HG03025 (cell line): ENCODE measurements around the gene ZP1.

Experiments used
- ATAC-seq: cut with Tn5 transposase; IDR thresholded peaks from one replicate; pipeline ENCODE4 v1.9.1; 2021; ENCODE audit warnings: mild to moderate bottlenecking, moderate library complexity; ENCODE audit not compliant: unreplicated experiment, low FRiP score

The ZP1 gene

DNA sequence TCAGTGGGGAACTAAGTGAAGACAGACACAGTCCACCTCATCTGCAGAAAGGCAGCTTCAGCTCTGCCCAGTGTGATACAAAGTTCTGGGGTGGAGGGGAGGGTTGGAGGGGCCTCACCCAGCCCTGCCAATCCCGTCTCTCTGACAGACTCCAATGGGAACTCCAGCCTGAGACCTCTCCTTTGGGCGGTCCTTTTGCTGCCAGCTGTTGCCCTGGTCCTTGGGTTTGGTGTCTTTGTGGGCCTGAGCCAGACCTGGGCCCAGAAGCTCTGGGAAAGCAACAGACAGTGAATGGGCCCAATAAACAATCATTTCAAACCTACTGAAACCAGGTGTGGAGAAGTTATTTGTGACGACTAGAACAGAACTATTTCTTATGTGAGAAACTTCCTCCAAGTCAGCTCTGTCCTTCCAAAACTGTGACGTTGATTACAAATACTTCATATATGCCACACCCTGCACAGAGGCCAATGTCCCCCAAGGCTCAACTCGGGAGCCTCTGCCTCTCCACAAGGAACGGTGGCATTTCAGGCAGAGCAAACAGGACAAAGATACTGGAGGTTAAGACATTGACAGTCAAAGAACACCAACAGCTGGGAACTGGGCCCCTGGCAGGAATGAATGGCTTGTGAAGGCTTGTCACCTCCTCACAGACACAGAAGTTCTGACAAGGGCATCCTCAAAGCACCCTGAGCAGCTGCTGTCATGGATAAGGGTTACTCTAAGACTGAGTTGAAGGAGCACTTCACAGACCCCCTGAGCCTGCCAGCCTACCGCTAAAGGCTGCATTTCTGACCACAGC is 8.2 kb downstream of the ZP1 start:
- ATAC-seq = no peak

DNA sequence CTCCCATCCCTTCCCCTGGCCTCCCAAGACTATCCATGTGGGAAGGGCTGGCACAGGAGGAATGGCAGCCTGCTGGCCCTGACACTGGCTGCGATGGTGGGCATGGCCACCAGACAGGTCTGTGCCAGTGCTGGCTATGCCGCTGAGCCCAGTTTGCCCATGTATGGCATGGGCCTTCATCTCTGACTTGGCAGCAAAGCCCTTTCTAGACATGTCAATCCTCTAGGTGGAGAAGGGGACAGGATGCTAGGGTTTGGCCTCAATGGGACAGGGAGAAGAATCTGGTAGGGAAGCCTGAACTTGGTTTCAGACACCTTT is 8.8 kb downstream of the ZP1 start:
- ATAC-seq = no peak

DNA sequence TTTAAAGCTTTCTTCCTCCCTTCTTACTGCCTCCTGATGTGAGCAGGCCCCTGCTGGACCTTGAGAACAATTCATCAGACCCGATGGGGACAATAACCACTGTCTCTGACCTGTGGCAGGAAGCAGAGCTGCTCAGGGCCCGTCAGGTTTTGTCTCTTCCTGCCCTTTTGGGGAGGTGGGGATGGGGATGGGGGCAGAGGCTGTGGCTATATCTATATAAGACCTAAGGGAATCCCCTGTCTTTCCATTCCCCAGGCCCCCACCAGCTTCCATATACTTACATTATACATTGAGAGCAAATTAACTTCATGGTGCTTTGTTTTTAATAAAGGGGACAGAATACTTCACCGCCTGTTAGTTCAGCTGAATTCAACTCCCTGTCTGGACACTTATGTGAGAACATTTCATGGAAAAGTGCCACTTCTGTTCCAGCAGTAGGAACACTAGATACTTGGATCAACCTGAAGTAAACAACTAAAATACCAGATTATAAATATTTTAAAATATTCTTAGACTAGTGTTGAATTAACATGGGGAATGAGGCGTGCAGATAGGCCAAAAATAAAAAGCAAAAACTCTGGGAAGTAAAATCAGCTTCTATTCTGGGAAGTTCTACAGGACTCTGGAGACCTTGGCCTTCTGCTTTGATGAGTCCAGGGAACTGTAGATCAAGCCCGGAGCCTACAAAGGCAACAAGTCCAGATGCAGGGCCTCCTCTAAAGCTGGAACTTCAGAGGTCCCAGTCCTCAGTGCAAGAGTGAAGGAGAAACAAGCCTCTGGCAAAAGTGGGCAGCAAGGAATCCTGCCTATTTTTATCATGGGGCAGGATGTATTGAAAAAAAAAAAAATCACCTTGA is 11.1 kb downstream of the ZP1 start:
- ATAC-seq = no peak

DNA sequence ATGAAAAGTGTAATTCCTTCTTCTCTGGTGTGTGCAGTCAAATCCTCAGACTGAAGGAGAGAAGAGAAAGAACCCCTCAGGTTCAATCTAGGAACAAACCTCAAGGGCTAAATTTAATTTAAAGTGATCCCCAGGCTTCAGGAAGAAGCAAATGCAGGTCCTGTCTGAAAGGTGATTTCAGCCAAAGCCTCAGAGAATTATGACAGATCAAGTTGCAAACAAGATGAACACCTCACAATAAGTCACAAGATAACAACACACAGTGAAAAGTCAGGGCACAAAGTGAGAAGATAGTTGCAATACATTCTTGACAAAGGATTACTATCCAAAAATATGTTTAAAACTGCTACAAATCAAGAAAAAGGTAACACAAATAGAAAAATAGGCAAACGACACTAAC is 11.8 kb downstream of the ZP1 start:
- no peak for ATAC-seq

DNA sequence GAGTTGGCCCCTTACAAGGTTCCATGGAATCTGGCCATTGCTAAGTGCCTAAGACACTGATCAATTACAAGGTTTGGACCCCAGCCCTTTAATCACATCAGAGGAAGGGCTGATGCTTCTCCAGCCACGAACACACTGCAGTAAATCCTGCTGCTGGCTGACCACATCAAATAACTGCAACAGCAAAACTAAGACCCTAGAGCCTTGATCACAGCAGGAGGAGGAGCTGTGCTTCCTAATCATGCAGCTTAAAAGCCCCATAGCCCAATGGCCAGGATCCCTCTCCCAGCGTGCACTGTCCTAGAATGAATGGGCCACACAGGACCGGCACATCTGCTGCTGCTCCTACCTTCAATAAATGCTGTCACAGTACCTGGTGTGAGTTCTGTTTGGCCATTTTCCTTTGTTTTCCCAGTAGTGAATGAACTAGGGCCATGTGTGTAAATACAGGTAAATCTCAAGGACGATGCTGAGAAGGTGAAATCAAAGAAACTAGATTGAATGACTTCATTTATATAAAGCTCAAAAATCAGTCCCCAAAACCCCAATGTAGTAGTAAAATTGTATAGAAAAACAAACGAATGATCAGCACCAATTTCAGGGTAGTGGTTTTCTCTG is 12.7 kb downstream of the ZP1 start:
- ATAC-seq = no peak

DNA sequence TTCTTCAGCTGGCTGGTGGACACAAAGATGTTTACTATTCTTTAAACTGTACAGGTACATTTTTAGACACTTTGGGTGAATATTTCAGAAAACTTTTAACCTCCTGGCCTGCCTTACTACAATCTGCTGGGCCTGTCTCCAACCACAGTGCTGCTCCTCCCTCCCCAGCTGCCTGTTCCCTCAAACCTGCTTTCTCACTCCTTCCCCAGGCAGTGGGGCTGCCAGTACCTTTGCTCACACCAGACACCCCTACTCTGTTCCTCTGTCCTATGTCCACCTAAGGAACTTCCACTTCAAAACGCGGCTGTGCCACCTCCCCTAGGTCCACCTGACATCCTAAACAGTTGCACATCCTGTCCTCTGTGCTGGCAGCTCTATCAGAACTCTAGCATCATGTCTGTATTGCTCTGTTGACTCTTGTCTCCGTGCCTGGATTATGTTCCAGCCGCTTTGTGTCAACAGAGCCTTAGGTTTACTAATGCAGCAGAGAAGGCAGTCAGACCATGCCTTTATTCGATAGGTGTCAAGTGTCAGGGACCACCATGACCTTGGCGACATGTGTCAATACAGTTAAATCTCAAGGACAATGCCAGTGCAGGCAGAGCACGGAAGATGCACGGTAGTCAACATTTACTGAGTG is 13.4 kb downstream of the ZP1 start:
- ATAC-seq = no peak

DNA sequence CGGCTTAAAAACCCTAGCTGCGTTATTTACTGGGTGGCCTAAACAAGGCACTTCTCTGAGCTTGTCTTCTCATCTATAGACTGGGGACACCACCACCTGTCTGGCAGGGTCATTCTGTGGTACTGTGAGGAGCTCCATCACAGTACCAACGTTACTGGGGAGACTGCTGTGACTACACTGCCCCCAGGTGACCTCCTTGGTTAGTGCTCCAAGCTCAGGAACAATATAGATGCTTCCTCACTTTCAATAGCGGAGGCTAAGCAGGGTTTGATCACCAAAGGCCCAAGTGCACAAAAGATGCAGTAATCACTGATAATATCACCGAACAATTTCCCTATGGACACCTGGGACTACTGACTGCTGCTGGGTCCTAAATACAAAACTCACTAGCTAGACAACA is 20.2 kb downstream of the ZP1 start:
- no peak for ATAC-seq

DNA sequence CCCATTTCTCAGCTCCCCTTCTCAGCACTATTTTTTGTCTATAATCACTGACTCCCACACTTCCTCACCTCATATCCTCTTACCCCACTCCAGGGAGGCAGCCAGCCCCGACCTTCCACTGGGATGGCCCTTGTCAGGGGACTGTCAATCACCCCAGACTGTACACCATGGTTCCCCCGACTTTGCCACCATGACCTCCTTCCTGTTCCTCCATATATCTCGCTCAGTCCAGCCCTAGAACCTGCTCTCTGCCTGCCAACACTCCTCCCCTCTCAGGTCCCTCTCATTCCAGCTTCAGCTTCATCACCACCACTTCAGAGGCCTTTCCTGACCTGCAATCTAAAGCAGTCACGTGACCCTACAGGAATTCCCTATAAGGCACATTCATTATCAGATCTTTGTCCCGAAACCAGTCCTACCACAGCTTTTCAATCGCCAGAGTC is 22.5 kb downstream of the ZP1 start:
- no peak for ATAC-seq

DNA sequence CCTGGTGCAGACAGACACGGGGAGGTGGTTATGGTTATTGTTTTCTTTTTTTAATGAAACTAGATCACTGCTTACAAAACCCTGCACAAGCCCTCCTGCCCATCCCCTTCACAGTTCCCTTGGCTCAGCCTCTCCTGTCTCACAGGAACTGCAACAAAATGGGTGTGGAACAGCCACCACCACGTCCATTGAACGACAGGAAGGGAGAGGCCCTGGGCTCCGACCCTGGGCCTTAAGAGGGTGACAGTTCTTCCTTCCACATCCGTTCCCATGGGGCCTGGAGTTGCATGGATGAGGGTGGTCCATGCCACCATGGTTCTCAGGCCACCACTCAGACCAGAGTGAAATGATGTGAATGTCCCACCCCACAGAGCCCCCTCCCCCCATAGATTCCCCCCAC is 23.4 kb downstream of the ZP1 start:
- ATAC-seq = no peak

DNA sequence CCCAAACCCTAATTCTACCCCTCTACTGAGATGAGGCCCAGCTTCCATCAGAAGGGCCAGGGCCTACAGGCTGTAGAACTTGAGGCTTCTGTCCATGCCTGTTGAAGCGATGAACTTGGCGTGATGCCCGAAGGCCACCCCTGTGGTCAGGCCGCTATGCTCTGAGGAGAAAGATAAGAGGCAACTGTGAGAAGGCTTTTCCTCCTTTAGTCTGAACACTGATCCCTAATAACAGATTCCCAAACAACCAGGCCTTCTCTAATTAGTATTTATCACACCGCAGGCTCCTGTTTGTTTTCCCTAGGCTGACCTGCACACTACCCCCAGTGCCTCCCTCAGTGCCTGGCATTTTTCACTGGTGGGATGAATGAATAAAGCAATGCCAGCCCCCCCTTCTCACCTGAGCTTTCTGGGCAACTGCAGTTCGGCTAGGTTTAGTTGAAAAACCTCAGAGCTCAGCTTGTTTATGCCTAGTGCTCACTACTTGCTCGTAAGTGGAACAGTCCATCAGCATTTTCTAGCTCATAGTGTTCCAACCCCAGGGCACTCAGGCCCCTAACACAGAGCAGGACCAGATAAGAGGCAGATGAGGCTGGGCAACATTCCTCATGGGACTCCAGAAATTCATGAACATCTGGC is 23.9 kb downstream of the ZP1 start:
- ATAC-seq = no peak

DNA sequence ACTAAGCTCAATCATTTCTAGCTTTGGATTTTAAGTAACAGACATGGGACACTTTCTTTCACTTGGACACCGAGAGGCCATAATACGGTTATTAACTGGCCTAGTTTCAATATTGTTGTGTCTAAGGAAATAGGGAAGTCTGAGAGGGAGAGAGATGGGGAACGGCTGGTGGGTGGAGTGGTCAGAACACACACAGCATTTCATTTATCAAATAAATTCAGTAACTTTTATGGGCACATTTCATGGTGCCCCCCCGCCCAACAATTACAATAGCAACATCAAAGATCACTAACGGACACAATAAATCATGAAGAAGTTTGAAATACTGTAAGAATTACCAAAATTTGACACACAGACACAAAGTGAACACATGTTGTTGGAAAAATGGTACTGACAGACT is 28.3 kb downstream of the ZP1 start:
- no peak for ATAC-seq

DNA sequence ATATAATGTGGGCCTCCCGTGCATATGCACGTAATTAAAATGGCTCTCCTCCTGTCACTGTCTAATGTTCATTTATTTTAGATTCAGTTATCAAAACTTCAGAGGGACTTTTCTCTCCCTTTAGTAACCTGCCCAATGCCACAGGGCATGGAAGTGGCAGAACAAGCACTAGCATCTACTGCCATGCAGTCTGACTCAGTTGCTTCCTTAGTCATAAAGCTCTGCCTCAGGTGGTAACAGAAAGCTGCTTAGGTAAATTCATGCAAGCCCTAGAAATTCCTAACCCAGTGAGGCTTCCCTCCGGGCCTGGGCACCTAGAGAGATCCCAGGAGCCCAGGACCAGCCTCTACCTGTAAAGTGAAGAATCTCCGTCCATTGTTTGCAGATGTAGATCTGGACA is 30.2 kb downstream of the ZP1 start:
- no peak for ATAC-seq

DNA sequence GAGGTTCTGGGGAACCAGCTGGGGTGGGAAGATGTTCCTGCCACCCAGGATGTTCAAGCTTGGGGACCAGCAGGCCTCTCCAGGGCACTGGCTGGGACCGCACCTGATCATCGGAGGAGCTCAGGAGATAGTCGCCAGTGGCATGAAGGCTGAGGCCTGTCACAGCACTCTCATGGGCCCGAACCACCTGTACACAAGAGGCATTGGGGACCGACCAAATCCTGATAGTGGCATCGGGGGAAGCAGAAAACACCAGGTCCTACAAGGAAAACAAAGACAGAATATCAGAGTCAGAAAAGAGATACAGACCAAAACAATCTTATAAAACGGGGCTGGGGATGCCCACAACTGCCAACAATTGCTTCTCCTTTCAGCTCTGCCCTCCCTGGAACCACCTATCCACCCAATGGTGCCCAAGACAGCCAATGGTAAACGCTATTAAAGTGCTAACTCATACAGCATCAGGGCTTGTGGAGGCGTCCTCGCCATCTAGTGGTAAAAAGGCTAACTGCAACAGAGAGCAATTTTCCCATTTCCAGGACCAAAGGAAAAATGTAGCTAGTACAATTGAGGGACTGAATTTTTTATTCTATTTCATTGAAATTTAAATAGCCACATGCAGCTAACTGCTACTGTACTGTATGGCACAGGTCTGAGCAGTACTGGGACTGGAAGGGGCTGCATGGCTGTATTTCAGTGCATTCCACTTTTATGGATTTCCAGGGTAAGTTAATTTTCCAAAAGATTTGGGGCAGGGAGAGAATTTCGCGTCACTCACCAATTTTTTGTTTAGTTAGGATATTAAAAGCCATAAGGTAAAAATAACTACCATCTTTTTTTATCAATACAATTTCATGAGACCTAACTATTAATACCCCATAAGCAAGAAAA is 31.9 kb downstream of the ZP1 start:
- no peak for ATAC-seq

DNA sequence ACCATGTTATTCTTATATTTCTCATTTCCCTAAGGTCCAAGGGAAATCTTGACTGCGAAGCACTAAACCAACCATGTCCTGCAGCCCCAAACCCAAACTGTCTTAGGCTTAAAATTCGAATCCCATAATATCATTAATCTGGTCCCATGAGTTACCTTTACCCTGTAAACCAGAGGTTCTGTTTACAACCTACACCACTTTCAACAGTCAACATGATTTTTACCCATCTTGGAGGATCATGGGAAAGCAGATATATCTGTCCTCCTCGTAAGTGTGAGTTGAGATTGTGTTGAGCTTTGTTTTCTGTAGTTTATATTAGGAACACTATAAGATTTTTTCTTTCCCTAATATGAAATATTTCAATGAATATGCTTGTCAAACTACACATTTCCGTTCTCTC is 32.6 kb downstream of the ZP1 start:
- ATAC-seq = no peak

DNA sequence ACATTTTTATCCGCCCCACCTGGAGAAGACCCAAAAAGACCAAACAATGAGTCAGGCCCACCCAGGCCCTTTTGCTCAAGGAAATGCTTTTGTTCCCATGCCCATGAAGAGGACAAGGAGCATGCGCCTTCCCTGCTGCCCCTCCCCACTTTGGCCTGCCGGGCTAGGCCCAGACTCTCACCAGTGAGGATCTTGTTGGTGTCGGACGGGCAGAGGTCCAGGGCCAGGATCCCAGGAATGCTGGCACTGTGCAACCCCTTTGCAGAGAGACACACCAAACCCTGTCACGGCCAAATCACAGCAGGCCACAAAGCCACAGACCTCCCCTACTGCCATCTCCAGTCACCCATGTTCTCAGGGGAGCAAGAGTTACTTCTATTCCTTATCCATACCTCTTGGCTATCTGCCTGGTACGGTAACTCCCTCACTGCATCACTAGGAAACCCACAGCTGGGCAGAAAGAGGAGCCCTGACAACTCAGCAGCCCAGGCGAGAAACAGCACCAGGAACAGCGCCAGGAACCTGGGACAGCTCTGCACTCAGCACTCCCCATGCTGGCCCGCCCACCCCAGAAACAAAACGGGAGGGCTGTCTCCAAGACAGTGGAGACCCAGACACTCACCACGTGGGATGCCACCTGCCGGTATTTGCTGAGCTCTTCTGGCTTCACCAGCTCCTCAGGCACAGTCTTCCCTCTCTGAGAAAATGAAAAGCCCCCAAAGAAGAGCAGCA is 33.5 kb downstream of the ZP1 start:
- no peak for ATAC-seq

DNA sequence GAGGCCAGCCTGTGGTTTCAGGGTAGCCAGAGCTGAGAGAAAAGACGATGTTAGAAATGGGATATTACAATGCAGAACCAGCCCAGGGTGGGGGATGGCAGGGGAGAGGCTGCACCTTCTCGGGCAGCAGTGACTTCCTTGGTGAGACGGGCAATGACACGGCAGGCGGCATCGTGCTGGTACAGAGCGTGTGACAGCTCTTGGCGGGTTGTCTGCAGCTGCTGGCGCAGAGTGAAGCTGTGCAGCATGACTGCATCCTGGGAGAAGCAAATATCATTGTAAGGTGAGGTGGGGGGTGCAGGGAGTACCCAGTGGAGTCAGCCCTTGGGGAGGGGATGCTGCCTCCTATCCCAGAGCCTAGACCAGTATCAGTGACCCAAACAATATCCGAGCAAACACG is 35.3 kb downstream of the ZP1 start:
- no peak for ATAC-seq

DNA sequence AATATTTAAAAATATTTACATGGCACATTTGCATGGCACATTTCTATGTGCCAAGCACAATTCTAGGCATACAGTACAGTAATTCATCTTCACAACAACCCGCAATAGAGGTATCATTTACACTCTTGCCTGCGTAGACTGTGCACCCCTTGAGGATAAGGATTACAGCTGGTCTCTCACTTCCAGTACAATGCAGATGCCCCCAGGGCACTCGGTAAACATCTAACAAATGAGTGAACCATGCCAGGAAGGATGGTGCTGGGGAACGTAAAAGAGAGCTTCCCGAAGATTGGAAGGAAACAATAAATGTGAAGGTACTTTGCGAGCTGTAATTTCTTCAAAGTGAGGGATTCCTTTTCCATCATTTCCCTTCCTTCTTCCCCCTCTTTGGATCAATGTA is 37.7 kb downstream of the ZP1 start:
- ATAC-seq = no peak

DNA sequence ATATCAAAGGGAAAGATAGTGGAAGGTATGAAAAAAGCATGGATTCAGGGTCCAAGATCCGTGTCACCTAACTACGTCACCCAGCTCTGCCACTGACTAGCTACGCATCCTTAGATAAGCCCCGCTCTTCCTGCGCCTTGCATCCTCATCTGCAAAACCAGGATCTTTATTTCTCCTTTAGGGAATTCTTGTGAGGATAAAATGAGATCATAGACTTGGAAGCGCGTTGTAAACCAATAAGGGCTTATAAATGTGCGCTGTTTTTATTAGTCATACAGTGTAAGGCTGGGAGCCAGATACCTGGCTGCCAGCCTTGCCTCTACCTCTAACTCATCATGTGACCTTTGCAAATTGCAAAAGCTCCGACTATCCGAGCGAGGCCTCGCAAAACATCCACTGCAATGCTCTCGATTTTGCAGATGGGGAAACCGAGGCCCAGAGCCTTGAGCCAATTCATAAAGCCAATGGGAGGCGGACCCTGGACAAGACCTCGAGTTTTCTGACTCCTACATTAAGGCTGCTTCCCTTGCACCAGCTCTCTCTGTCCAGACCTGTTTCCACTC is 38.3 kb downstream of the ZP1 start:
- ATAC-seq = no peak
